Measurements from ENCODE around the gene PCDHGB4. TPM values are rescaled to one million over a fixed set of nuclear protein-coding genes. Genes with fewer than 3 reads are reported as not detected.
"Not testable (repeated sequence)": the region's sequence is repeated elsewhere in the genome, so short reads cannot be mapped to it uniquely, and the experiment has no call there.

Gene PCDHGB4
- total RNA-seq, 1 experiment from 2014 or later = 0.49 TPM

DNA sequence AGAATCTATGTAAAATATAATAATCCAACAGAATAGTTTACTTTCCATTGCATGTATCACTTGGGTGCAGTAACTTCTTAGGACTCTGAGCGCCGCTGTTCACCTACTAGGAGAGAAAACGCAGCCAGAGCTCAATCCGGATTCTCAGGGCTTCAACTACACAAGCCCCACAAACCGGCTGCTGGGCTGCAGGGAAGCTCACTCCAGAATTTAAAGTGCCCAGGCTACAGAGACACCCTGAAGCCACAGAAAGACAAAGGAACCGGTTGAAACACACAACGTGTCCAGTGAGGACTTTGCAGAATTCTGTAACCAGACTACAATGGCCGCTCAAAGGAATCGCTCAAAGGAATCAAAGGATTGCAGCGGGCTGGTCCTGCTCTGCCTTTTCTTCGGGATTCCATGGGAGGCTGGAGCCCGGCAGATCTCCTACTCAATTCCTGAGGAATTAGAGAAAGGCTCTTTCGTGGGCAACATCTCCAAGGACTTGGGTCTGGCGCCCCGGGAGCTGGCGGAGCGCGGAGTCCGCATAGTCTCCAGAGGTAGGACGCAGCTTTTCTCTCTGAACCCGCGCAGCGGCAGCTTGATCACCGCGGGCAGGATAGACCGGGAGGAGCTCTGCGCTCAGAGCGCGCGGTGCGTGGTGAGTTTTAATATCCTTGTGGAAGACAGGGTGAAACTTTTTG, 25.5 kb downstream of the PCDHGB4 start, which contains the start of gene PCDHGA10:
Gene PCDHGA10 (plus strand): TSS at position 134 of the 686 bp plus-strand sequence. CDS start 189 bp downstream, at position 323.
- BruUV-seq (replicated peaks) = TSS peak; percentile 47
- H3K4me1 Mint-ChIP-seq (ENCODE audit: insufficient read depth, unreplicated experiment) = no peaks in the 10 kb centered on the region

DNA sequence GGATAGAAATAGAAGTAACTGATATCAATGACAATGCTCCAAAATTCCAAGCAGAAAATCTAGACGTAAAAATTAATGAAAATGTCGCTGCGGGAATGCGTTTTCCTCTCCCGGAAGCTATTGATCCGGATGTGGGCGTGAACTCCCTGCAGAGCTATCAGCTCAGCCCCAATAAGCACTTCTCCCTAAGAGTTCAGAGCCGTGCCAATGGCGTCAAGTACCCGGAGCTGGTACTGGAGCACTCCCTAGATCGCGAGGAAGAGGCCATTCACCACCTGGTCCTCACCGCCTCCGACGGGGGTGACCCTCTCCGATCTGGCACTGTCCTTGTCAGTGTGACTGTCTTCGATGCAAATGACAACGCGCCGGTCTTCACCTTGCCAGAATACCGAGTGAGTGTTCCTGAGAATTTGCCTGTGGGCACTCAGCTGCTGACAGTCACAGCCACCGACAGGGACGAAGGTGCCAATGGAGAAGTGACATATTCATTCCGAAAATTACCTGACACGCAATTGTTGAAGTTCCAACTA, 26.1 kb downstream of the PCDHGB4 start:
- no peak for DNase-seq (ENCODE audit: unreplicated experiment)
- TF ChIP-seq, protein P1, sequence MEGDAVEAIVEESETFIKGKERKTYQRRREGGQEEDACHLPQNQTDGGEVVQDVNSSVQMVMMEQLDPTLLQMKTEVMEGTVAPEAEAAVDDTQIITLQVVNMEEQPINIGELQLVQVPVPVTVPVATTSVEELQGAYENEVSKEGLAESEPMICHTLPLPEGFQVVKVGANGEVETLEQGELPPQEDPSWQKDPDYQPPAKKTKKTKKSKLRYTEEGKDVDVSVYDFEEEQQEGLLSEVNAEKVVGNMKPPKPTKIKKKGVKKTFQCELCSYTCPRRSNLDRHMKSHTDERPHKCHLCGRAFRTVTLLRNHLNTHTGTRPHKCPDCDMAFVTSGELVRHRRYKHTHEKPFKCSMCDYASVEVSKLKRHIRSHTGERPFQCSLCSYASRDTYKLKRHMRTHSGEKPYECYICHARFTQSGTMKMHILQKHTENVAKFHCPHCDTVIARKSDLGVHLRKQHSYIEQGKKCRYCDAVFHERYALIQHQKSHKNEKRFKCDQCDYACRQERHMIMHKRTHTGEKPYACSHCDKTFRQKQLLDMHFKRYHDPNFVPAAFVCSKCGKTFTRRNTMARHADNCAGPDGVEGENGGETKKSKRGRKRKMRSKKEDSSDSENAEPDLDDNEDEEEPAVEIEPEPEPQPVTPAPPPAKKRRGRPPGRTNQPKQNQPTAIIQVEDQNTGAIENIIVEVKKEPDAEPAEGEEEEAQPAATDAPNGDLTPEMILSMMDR (IDR thresholded peaks at IDR 0.05; ENCODE audit: unreplicated experiment) = no peak
- ChIA-PET POLR2A (interaction anchor here (1.0 to 1.5 kb wide), 4 partner anchors 99 to 147 kb away, joined by 3 to 11 read pairs (median 3); no protein-coding TSS in a partner anchor), CTCF (interaction anchor here (0.6 to 5.5 kb wide), 24 partner anchors 10 to 214 kb away, joined by 3 to 38 read pairs (median 5); partner anchors contain the start of genes PCDHB11, PCDHB14, PCDHGB4 and PCDHGC3)
- Mint-ChIP-seq H3K36me3 (ENCODE audit: insufficient read depth, unreplicated experiment) (peaks cover 5% of the 10 kb centered on the region), H3K9me3 (ENCODE audit: unreplicated experiment) (peaks cover 42% of the 10 kb centered on the region), H3K27ac (ENCODE audit: low read depth, unreplicated experiment) (no peak overlapping the region), H3K4me3 (ENCODE audit: unreplicated experiment) (peak overlapping the region; percentile 54), H3K4me1 (ENCODE audit: insufficient read depth, unreplicated experiment) (no peaks in the 10 kb centered on the region), H3K27me3 (ENCODE audit: insufficient read depth, unreplicated experiment) (no peaks in the 10 kb centered on the region)
- no TSS peak for BruUV-seq (replicated peaks)
- intact Hi-C loops (cut with micrococcal nuclease) = loop anchor here (10.0 kb wide), 2 partner anchors 189 to 329 kb away; partner anchors contain the start of gene PCDHB14

More for the DNA sequence above, 25.5 kb downstream of the PCDHGB4 start, which contains the start of gene PCDHGA10:
- DNase-seq (ENCODE audit: unreplicated experiment) = peak; percentile 83
- POLR2A ChIA-PET = interaction anchor here (1.0 to 1.5 kb wide), 6 partner anchors 63 to 148 kb away, joined by 3 to 11 read pairs (median 3); partner anchors contain the start of gene PCDHGC3
- intact Hi-C loops (cut with micrococcal nuclease) = loop anchor here (1.0 to 10.0 kb wide), 4 partner anchors 111 to 328 kb away; partner anchors contain the start of gene PCDHB14
- peak within 1 kb of the TSS; percentile 54 for H3K4me3 Mint-ChIP-seq (ENCODE audit: unreplicated experiment)
- no peaks in the 10 kb centered on the region for H3K27me3 Mint-ChIP-seq (ENCODE audit: insufficient read depth, unreplicated experiment)
- peaks cover 41% of the 10 kb centered on the region for H3K9me3 Mint-ChIP-seq (ENCODE audit: unreplicated experiment)
- TF ChIP-seq, protein P1 (IDR thresholded peaks at IDR 0.05; ENCODE audit: unreplicated experiment) = peak; percentile 67
- CTCF ChIA-PET = interaction anchor here (0.6 to 5.5 kb wide), 29 partner anchors 9 to 236 kb away, joined by 3 to 38 read pairs (median 5); partner anchors contain the start of genes PCDHB11, PCDHB14, PCDHGB4 and PCDHGC3
- no peak within 1 kb of the TSS for H3K27ac Mint-ChIP-seq (ENCODE audit: low read depth, unreplicated experiment)
- H3K36me3 Mint-ChIP-seq (ENCODE audit: insufficient read depth, unreplicated experiment) = peaks cover 5% of the 10 kb centered on the region

DNA sequence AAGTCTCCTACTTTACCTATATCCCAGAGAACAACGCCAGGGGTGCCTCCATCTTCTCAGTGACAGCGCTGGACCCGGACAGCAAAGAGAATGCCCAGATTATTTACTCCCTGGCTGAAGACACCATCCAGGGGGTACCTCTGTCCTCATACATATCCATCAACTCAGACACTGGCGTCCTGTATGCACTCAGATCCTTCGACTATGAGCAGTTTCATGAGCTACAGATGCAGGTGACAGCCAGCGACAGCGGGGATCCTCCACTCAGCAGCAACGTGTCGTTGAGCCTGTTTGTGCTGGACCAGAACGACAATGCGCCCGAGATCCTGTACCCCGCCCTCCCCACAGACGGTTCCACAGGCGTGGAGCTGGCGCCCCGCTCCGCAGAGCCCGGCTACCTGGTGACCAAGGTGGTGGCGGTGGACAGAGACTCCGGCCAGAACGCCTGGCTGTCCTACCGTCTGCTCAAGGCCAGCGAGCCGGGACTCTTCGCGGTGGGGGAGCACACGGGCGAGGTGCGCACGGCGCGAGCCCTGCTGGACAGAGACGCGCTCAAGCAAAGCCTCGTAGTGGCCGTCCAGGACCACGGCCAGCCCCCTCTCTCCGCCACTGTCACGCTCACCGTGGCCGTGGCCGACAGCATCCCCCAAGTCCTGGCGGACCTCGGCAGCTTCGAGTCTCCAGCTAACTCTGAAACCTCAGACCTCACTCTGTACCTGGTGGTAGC, 27.2 kb downstream of the PCDHGB4 start:
- intact Hi-C loops (cut with micrococcal nuclease) = loop anchor here (10.0 kb wide), 2 partner anchors 190 to 330 kb away; partner anchors contain the start of gene PCDHB14
- not testable (repeated sequence) for H3K4me1 Mint-ChIP-seq (ENCODE audit: insufficient read depth, unreplicated experiment); H3K4me3 Mint-ChIP-seq (ENCODE audit: unreplicated experiment); DNase-seq (ENCODE audit: unreplicated experiment); H3K27ac Mint-ChIP-seq (ENCODE audit: low read depth, unreplicated experiment); BruUV-seq (replicated peaks); H3K27me3 Mint-ChIP-seq (ENCODE audit: insufficient read depth, unreplicated experiment); H3K36me3 Mint-ChIP-seq (ENCODE audit: insufficient read depth, unreplicated experiment)
- H3K9me3 Mint-ChIP-seq (ENCODE audit: unreplicated experiment) = peaks cover 39% of the 10 kb centered on the region
- ChIA-PET POLR2A (interaction anchor here (0.6 to 1.2 kb wide), 2 partner anchors 143 to 340 kb away, joined by 3 read pairs; no protein-coding TSS in a partner anchor), CTCF (interaction anchor here (0.6 to 5.5 kb wide), 7 partner anchors 95 to 191 kb away, joined by 3 to 38 read pairs (median 6); partner anchors contain the start of gene PCDHB14)

DNA sequence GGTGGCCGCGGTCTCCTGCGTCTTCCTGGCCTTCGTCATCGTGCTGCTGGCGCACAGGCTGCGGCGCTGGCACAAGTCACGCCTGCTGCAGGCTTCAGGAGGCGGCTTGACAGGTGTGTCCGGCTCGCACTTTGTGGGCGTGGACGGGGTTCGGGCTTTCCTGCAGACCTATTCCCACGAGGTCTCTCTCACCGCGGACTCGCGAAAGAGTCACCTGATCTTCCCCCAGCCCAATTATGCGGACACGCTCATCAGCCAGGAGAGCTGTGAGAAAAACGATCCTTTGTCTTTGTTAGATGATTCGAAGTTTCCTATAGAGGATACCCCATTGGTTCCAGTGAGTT, 27.7 kb downstream of the PCDHGB4 start:
- CTCF ChIA-PET = interaction anchor here (4.2 to 5.5 kb wide), 2 partner anchors 110 to 149 kb away, joined by 37 to 38 read pairs; no protein-coding TSS in a partner anchor

More for the DNA sequence above, 27.7 kb downstream of the PCDHGB4 start:
- H3K27ac Mint-ChIP-seq (ENCODE audit: low read depth, unreplicated experiment); H3K27me3 Mint-ChIP-seq (ENCODE audit: insufficient read depth, unreplicated experiment); BruUV-seq (replicated peaks); H3K36me3 Mint-ChIP-seq (ENCODE audit: insufficient read depth, unreplicated experiment); DNase-seq (ENCODE audit: unreplicated experiment); H3K4me3 Mint-ChIP-seq (ENCODE audit: unreplicated experiment); H3K4me1 Mint-ChIP-seq (ENCODE audit: insufficient read depth, unreplicated experiment): not testable (repeated sequence)
- H3K9me3 Mint-ChIP-seq (ENCODE audit: unreplicated experiment) = peaks cover 35% of the 10 kb centered on the region
- POLR2A ChIA-PET = interaction anchor here (0.6 kb wide), 1 partner anchor 340 kb away, joined by 3 read pairs; no protein-coding TSS in a partner anchor
- intact Hi-C loops (cut with micrococcal nuclease) = loop anchor here (10.0 kb wide), 2 partner anchors 190 to 330 kb away; partner anchors contain the start of gene PCDHB14
